ENCODE measurements around the gene LIMK2. TPM values are rescaled to one million over a fixed set of nuclear protein-coding genes. Genes with fewer than 3 reads are reported as not detected.

Gene LIMK2
- polyA plus RNA-seq, 1 donor from 2014 or later: 44.2 TPM

GRCh38 chr22:31269892-31270579 is 57.9 kb downstream of the LIMK2 start:
- Histone ChIP-seq H3K9ac (ENCODE audit: low read length) (no peak overlapping the region), H3K79me2 (replicated peaks; ENCODE audit: insufficient read depth, low read length) (no peaks in the 10 kb centered on the region), H3K4me3 (ENCODE audit: low read length) (no peak overlapping the region), H3K9me3 (ENCODE audit: low read length) (no peaks in the 10 kb centered on the region), H3K9me2 (ENCODE audit: insufficient read depth, low read length) (no peaks in the 10 kb centered on the region), H3K4me2 (ENCODE audit: low read length) (no peak overlapping the region), H2AFZ (ENCODE audit: low read depth, low read length) (no peak overlapping the region), H3K27ac (ENCODE audit: low read length) (no peak overlapping the region), H3K36me3 (ENCODE audit: insufficient read depth, low read length) (no peaks in the 10 kb centered on the region), H3K27me3 (ENCODE audit: insufficient read depth, low read depth, low read length) (no peaks in the 10 kb centered on the region), H3F3A (ENCODE audit: insufficient read depth, low read length, poor library complexity, severe bottlenecking) (no peaks in the 10 kb centered on the region), H4K20me1 (ENCODE audit: insufficient read depth) (no peaks in the 10 kb centered on the region)
- no peak for TF ChIP-seq CTCF (IDR thresholded peaks at IDR 0.05; ENCODE audit: poor library complexity, severe bottlenecking)
- TF ChIP-seq, protein P1, sequence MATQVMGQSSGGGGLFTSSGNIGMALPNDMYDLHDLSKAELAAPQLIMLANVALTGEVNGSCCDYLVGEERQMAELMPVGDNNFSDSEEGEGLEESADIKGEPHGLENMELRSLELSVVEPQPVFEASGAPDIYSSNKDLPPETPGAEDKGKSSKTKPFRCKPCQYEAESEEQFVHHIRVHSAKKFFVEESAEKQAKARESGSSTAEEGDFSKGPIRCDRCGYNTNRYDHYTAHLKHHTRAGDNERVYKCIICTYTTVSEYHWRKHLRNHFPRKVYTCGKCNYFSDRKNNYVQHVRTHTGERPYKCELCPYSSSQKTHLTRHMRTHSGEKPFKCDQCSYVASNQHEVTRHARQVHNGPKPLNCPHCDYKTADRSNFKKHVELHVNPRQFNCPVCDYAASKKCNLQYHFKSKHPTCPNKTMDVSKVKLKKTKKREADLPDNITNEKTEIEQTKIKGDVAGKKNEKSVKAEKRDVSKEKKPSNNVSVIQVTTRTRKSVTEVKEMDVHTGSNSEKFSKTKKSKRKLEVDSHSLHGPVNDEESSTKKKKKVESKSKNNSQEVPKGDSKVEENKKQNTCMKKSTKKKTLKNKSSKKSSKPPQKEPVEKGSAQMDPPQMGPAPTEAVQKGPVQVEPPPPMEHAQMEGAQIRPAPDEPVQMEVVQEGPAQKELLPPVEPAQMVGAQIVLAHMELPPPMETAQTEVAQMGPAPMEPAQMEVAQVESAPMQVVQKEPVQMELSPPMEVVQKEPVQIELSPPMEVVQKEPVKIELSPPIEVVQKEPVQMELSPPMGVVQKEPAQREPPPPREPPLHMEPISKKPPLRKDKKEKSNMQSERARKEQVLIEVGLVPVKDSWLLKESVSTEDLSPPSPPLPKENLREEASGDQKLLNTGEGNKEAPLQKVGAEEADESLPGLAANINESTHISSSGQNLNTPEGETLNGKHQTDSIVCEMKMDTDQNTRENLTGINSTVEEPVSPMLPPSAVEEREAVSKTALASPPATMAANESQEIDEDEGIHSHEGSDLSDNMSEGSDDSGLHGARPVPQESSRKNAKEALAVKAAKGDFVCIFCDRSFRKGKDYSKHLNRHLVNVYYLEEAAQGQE (IDR thresholded peaks at IDR 0.05; ENCODE audit: borderline replicate concordance): no peak
- no peak for TF ChIP-seq EZH2 (IDR thresholded peaks at IDR 0.05; ENCODE audit: borderline replicate concordance, insufficient read depth, low read length, poor library complexity, severe bottlenecking)
- TF ChIP-seq POLR2AphosphoS5 (IDR thresholded peaks at IDR 0.05): no peak
- TF ChIP-seq EP300 (conservative IDR thresholded peaks at IDR 0.05; ENCODE audit: poor library complexity, severe bottlenecking): no peak
- no peak for TF ChIP-seq MXI1 (conservative IDR thresholded peaks at IDR 0.05; ENCODE audit: poor library complexity, severe bottlenecking)
- TF ChIP-seq TAF1 (IDR thresholded peaks at IDR 0.05; ENCODE audit: low read depth): no peak
- TF ChIP-seq RAD21 (conservative IDR thresholded peaks at IDR 0.05): no peak
- no peak for TF ChIP-seq SMC3 (conservative IDR thresholded peaks at IDR 0.05; ENCODE audit: poor library complexity)

DNA sequence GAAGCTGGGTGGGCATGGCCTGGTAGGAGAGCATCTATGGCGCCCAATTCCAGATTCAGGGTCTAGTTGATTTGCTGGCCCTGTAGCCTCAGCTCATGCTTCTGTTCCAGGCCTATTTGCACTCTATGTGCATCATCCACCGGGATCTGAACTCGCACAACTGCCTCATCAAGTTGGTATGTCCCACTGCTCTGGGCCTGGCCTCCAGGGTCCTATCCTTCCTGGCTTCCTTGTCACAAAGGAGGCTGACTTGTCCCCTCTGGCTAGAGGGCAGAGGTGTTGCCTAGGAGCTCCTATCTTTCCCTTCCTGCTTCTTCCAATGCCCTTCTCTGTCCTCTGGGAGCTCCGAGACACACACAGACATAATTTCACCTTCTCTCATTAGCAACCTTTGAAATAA is 58.9 kb downstream of the LIMK2 start:
- H3K27me3 ChIP-seq (ENCODE audit: insufficient read depth, low read depth, low read length): no peaks in the 10 kb centered on the region
- TF ChIP-seq MXI1 (conservative IDR thresholded peaks at IDR 0.05; ENCODE audit: poor library complexity, severe bottlenecking) (no peak), EP300 (conservative IDR thresholded peaks at IDR 0.05; ENCODE audit: poor library complexity, severe bottlenecking) (no peak), RAD21 (conservative IDR thresholded peaks at IDR 0.05) (no peak), CTCF (IDR thresholded peaks at IDR 0.05; ENCODE audit: poor library complexity, severe bottlenecking) (no peak), EZH2 (IDR thresholded peaks at IDR 0.05; ENCODE audit: borderline replicate concordance, insufficient read depth, low read length, poor library complexity, severe bottlenecking) (no peak), SMC3 (conservative IDR thresholded peaks at IDR 0.05; ENCODE audit: poor library complexity) (no peak), TAF1 (IDR thresholded peaks at IDR 0.05; ENCODE audit: low read depth) (no peak), POLR2AphosphoS5 (IDR thresholded peaks at IDR 0.05) (no peak)
- TF ChIP-seq, protein P1 (IDR thresholded peaks at IDR 0.05; ENCODE audit: borderline replicate concordance): no peak
- H4K20me1 ChIP-seq (ENCODE audit: insufficient read depth): no peaks in the 10 kb centered on the region
- no peaks in the 10 kb centered on the region for H3K36me3 ChIP-seq (ENCODE audit: insufficient read depth, low read length)
- no peak overlapping the region for H3K4me3 ChIP-seq (ENCODE audit: low read length)
- no peak overlapping the region for H2AFZ ChIP-seq (ENCODE audit: low read depth, low read length)
- H3K9me2 ChIP-seq (ENCODE audit: insufficient read depth, low read length): no peaks in the 10 kb centered on the region
- H3K9me3 ChIP-seq (ENCODE audit: low read length): no peaks in the 10 kb centered on the region
- H3F3A ChIP-seq (ENCODE audit: insufficient read depth, low read length, poor library complexity, severe bottlenecking): no peaks in the 10 kb centered on the region
- no peak overlapping the region for H3K9ac ChIP-seq (ENCODE audit: low read length)
- no peak overlapping the region for H3K4me2 ChIP-seq (ENCODE audit: low read length)
- no peaks in the 10 kb centered on the region for H3K79me2 ChIP-seq (replicated peaks; ENCODE audit: insufficient read depth, low read length)
- H3K27ac ChIP-seq (ENCODE audit: low read length): no peak overlapping the region

Measured in neural cell (in vitro differentiated cells).